CD8-positive, alpha-beta memory T cell (primary cell): Measurements from ENCODE around the gene PIEZO2. TPM values are rescaled to one million over a fixed set of nuclear protein-coding genes. Genes with fewer than 3 reads are reported as not detected.

Experiments used
- CTCF ChIA-PET: fragments of 350-600 bp; sonication (Branson Sonifier 250); formaldehyde crosslinking; loops from one replicate; lab custom pipeline; 2021; ENCODE audit warnings: antibody characterized with exemption; lab: Charles Lee
- POLR2A ChIA-PET: fragments of 350-600 bp; sonication (Branson Sonifier 250); formaldehyde crosslinking; loops from one replicate; lab custom pipeline; 2021; ENCODE audit warnings: antibody characterized with exemption; lab: Charles Lee
- DNase-seq, 5 donors: peaks; one replicate each; pipeline versions ENCODE4 v3.0.0 to v3.0.0-alpha.2; 2020 to 2022; ENCODE audit warnings: mixed read lengths in 1 of 5
- H3K27ac ChIP-seq: one replicate; pipeline ENCODE4 v1.7.0; 2013; ENCODE audit warnings: low read depth, mild to moderate bottlenecking, low read length, moderate library complexity
- H3K27me3 ChIP-seq: 2 replicates; pipeline ENCODE4 v1.7.0; 2013; ENCODE audit warnings: low read length, mild to moderate bottlenecking; ENCODE audit not compliant: insufficient read depth, poor library complexity, severe bottlenecking
- H3K36me3 ChIP-seq: 2 replicates; pipeline ENCODE4 v1.7.0; 2013; ENCODE audit warnings: mild to moderate bottlenecking, low read length, moderate library complexity; ENCODE audit not compliant: insufficient read depth
- H3K4me1 ChIP-seq: 2 replicates; pipeline ENCODE4 v1.7.0; 2013; ENCODE audit warnings: mild to moderate bottlenecking, low read length, moderate library complexity; ENCODE audit not compliant: insufficient read depth
- H3K4me3 ChIP-seq: 2 replicates; pipeline ENCODE4 v1.7.0; 2013; ENCODE audit warnings: mild to moderate bottlenecking, low read length
- H3K9me3 ChIP-seq: 2 replicates; pipeline ENCODE4 v1.7.0; 2013; ENCODE audit warnings: mild to moderate bottlenecking, low read length
- H3K27ac Mint-ChIP-seq, 8 donors: one replicate each; pipeline ENCODE4 v1.8.0; 2020 to 2021; ENCODE audit warnings: mixed read lengths in 8 of 8, mild to moderate bottlenecking in 6 of 8, inconsistent platforms in 3 of 8, moderate library complexity in 3 of 8
- H3K27me3 Mint-ChIP-seq, 2 donors: one replicate each; pipeline ENCODE4 v1.8.0; 2020 to 2021; ENCODE audit warnings: mixed read lengths in 2 of 2, mild to moderate bottlenecking in 1 of 2, moderate library complexity in 1 of 2
- H3K36me3 Mint-ChIP-seq, 3 donors: one replicate each; pipeline ENCODE4 v1.8.0; 2020 to 2021; ENCODE audit warnings: mixed read lengths in 3 of 3, inconsistent platforms in 1 of 3, mild to moderate bottlenecking in 1 of 3
- H3K4me1 Mint-ChIP-seq, 3 donors: one replicate each; pipeline ENCODE4 v1.8.0; 2020 to 2021; ENCODE audit warnings: mixed read lengths in 3 of 3, inconsistent platforms in 1 of 3, mild to moderate bottlenecking in 1 of 3
- H3K4me3 Mint-ChIP-seq, 7 donors: one replicate each; pipeline ENCODE4 v1.8.0; 2020 to 2021; ENCODE audit warnings: mixed read lengths in 7 of 7, mild to moderate bottlenecking in 6 of 7, moderate library complexity in 4 of 7, inconsistent platforms in 2 of 7
- H3K9me3 Mint-ChIP-seq, 5 donors: one replicate each; pipeline ENCODE4 v1.8.0; 2020 to 2022; ENCODE audit warnings: mixed read lengths in 5 of 5, mild to moderate bottlenecking in 3 of 5, moderate library complexity in 2 of 5, inconsistent platforms in 1 of 5
- polyA plus RNA-seq: library from polyadenylated mRNA; unstranded; fragments of 300-500 nt; fragmentation: Illumina TruSeq; gene quantifications from one replicate; pipeline ENCODE4 v1.2.3, GENCODE V29; 2021
- total RNA-seq, 2 experiments: library from RNA; stranded (reverse); gene quantifications; one replicate each; pipeline ENCODE4 v1.2.3, GENCODE V29; 2021

PIEZO2 gene
- total and polyA plus RNA-seq, 3 experiments from 2014 or later = not detected

DNA sequence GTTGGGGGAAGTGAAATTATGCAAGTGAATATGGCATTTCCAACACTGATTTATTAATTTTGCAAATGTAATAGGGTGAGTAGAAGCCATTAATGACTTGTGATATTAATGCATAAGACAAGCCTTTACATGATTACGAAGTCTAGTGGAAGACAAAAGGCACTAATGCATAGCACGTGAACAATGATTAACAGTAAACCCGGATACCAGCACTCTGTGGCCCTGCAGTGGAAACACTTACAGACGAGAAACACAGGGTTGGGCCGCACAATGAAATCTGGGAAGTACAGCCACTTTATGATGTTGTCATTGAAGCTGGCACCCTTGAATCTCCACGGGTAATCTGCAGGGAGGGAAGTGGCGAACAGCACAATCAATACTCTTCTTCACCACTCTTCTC, 390.1 kb downstream of the PIEZO2 start:
- Mint-ChIP-seq H3K4me3 (no peak overlapping the region), H3K4me1 (no peaks in the 10 kb centered on the region), H3K27me3 (no peaks in the 10 kb centered on the region), H3K9me3 (peaks cover 0 to 2% (median 0%) of the 10 kb centered on the region in 5 donors), H3K27ac (no peak overlapping the region), H3K36me3 (no peaks in the 10 kb centered on the region)
- H3K4me3 ChIP-seq = no peak overlapping the region
- no peaks in the 10 kb centered on the region for H3K27me3 ChIP-seq
- CTCF ChIA-PET = no interaction called here
- no peak for DNase-seq
- no peaks in the 10 kb centered on the region for H3K36me3 ChIP-seq
- H3K27ac ChIP-seq = no peak overlapping the region
- no peaks in the 10 kb centered on the region for H3K4me1 ChIP-seq
- H3K9me3 ChIP-seq = no peaks in the 10 kb centered on the region
- POLR2A ChIA-PET = no interaction called here

DNA sequence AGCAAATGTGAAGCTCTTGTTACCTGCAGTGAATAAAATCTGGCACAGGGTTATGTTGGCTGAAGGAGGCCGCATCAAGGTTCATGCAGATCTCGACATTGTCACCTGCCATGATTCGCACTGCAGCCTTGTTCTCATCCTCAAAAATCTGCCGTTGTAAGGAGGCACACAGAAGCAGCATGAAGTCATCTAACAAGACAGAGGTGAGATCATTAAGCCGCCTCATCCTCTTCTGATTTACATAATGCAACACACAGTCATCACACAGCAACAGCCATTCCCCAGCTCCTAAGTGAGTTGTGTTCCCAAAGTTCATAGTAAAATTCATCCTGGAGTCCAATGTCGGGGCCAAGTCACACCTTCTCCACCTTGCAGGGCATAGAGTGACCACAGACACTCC, 391.4 kb downstream of the PIEZO2 start:
- H3K36me3 ChIP-seq = no peaks in the 10 kb centered on the region
- POLR2A ChIA-PET = no interaction called here
- H3K27me3 ChIP-seq = no peaks in the 10 kb centered on the region
- H3K4me3 ChIP-seq = no peak overlapping the region
- H3K27me3 Mint-ChIP-seq = no peaks in the 10 kb centered on the region
- DNase-seq = no peak
- H3K9me3 ChIP-seq = no peaks in the 10 kb centered on the region
- CTCF ChIA-PET = no interaction called here
- H3K36me3 Mint-ChIP-seq = no peaks in the 10 kb centered on the region
- H3K27ac Mint-ChIP-seq = no peak overlapping the region
- no peaks in the 10 kb centered on the region for H3K4me1 Mint-ChIP-seq
- no peaks in the 10 kb centered on the region for H3K4me1 ChIP-seq
- peaks cover 0 to under 1% (median 0%) of the 10 kb centered on the region in 5 donors for H3K9me3 Mint-ChIP-seq
- no peak overlapping the region for H3K4me3 Mint-ChIP-seq
- H3K27ac ChIP-seq = no peak overlapping the region

DNA sequence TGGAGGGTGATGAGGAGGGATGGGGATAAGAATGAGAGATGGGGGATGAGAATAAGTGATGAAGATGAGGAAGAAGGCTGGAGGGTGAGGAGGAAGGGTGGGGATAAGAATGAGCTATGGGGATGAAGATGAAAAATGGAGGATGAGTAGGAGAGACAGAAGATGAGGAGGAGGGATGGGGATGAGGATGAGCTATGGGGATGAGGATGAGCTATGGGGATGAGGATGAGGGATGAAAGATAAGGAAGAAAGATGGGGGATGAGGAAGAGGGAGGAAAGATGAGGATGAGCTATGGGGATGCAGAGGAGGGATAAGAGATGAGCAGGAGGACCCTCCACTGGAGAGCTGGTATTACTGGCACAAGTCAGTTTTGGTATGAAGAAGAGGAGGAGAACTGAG, 392.0 kb downstream of the PIEZO2 start:
- no peak overlapping the region for H3K27ac ChIP-seq
- no peaks in the 10 kb centered on the region for H3K4me1 Mint-ChIP-seq
- H3K27me3 ChIP-seq = no peaks in the 10 kb centered on the region
- H3K36me3 Mint-ChIP-seq = no peaks in the 10 kb centered on the region
- no peak overlapping the region for H3K4me3 Mint-ChIP-seq
- H3K27me3 Mint-ChIP-seq = no peaks in the 10 kb centered on the region
- H3K27ac Mint-ChIP-seq = no peak overlapping the region
- no peak overlapping the region for H3K4me3 ChIP-seq
- no peaks in the 10 kb centered on the region for H3K4me1 ChIP-seq
- CTCF ChIA-PET = no interaction called here
- no peaks in the 10 kb centered on the region for H3K9me3 Mint-ChIP-seq
- no peaks in the 10 kb centered on the region for H3K9me3 ChIP-seq
- POLR2A ChIA-PET = no interaction called here
- DNase-seq = no peak
- no peaks in the 10 kb centered on the region for H3K36me3 ChIP-seq

DNA sequence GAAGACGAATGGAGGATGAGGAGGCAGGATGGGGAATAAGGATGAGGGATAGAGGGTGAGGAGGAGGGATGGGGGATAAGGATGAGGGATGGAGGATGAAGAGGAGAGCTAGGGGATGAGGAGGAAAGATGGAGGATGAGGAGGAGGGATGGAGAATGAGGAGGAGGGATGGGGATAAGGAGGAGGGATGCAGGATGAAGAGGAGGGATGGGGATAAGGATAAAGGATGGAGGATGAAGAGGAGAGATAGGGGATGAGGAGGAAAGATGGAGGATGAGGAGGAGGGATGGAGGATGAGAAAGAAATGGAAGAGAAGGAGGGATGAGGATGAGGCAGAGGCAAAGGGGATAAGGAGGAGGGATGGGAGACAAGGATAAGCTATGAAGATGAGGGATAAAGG, 393.5 kb downstream of the PIEZO2 start:
- POLR2A ChIA-PET = no interaction called here
- H3K27ac ChIP-seq = no peak overlapping the region
- H3K4me1 ChIP-seq = no peaks in the 10 kb centered on the region
- Mint-ChIP-seq H3K36me3 (no peaks in the 10 kb centered on the region), H3K4me3 (no peak overlapping the region), H3K9me3 (peaks cover 0 to 2% (median 0%) of the 10 kb centered on the region in 5 donors), H3K4me1 (no peaks in the 10 kb centered on the region), H3K27ac (no peak overlapping the region), H3K27me3 (no peaks in the 10 kb centered on the region)
- H3K9me3 ChIP-seq = no peaks in the 10 kb centered on the region
- no peaks in the 10 kb centered on the region for H3K27me3 ChIP-seq
- no peak for DNase-seq
- CTCF ChIA-PET = no interaction called here
- no peaks in the 10 kb centered on the region for H3K36me3 ChIP-seq
- no peak overlapping the region for H3K4me3 ChIP-seq

DNA sequence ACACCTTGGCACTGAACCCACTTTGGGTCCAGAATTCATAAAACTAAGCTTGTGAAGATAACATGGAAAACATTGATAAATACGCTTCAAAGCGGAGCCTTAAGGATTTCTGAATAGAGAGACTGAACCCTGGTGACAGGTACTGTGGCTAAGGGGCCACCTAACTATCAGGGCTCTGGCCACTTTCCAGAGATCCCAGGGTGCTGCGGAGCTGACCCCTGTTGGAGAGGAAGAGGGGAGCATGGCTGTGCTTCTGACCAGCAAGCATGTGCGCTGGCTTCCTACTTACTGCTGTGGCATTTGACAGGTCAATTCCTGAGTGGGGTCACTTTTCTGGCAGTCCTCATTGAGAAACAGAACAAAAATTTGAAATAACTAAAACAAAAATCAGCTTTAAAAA, 395.2 kb downstream of the PIEZO2 start:
- no peak for DNase-seq
- Histone ChIP-seq H3K4me1 (no peaks in the 10 kb centered on the region), H3K4me3 (no peak overlapping the region), H3K36me3 (no peaks in the 10 kb centered on the region), H3K27ac (no peak overlapping the region), H3K9me3 (no peaks in the 10 kb centered on the region), H3K27me3 (no peaks in the 10 kb centered on the region)
- peaks cover 0 to 2% (median 0%) of the 10 kb centered on the region in 5 donors for H3K9me3 Mint-ChIP-seq
- peaks cover 0 to 3% of the 10 kb centered on the region in 2 donors for H3K27me3 Mint-ChIP-seq
- ChIA-PET POLR2A (no interaction called here), CTCF (no interaction called here)
- H3K4me3 Mint-ChIP-seq = no peak overlapping the region
- no peaks in the 10 kb centered on the region for H3K4me1 Mint-ChIP-seq
- H3K36me3 Mint-ChIP-seq = no peaks in the 10 kb centered on the region
- H3K27ac Mint-ChIP-seq = no peak overlapping the region

DNA sequence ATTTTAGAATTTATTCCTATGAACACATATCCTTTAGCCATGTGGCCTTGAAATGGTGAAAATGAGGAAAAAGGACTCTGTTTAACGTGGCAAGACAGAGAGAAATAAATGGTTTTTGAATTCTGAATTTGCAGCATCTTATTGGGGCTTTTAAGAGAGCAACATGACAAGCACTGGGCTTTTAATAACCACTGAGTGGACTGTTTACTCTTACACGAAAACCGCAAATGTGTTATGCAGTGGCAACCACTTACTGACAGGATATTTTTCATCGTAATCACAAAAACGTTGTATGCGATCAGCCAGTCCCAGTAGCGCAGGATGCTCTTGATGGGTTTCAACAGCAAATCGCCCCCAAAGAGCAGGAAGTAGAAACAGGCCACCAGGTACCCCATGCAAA, 397.0 kb downstream of the PIEZO2 start:
- Histone ChIP-seq H3K4me3 (no peak overlapping the region), H3K36me3 (no peaks in the 10 kb centered on the region), H3K9me3 (no peaks in the 10 kb centered on the region), H3K27ac (no peak overlapping the region), H3K4me1 (no peaks in the 10 kb centered on the region), H3K27me3 (no peaks in the 10 kb centered on the region)
- Mint-ChIP-seq H3K27me3 (peaks cover 0 to 3% of the 10 kb centered on the region in 2 donors), H3K4me3 (no peak overlapping the region), H3K36me3 (no peaks in the 10 kb centered on the region), H3K9me3 (peaks cover 0 to 4% (median 0%) of the 10 kb centered on the region in 5 donors), H3K4me1 (no peaks in the 10 kb centered on the region), H3K27ac (no peak overlapping the region)
- no peak for DNase-seq
- CTCF ChIA-PET = no interaction called here
- POLR2A ChIA-PET = no interaction called here

DNA sequence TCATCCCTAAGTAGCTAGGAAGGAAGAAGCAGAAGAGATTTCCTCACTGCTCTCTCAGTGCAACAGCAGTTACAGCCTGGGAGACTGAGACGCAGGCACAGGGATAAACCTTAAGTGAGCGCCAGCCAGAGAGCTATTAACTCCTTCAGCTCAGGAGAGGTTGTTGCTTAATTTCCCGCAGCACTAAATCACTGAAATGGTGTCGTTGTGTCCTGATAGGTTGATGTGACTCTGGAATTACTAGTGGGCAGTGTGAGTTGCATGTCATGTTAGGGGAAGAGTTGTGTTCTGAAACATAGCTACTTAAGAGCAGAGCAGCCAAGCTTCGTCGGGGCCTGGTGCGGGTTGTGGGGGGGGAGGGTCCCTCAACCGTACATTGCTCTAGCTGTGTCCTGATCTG, 397.7 kb downstream of the PIEZO2 start:
- Histone ChIP-seq H3K9me3 (no peaks in the 10 kb centered on the region), H3K4me3 (no peak overlapping the region), H3K27me3 (no peaks in the 10 kb centered on the region), H3K4me1 (no peaks in the 10 kb centered on the region), H3K36me3 (no peaks in the 10 kb centered on the region), H3K27ac (no peak overlapping the region)
- ChIA-PET POLR2A (no interaction called here), CTCF (no interaction called here)
- H3K36me3 Mint-ChIP-seq = no peaks in the 10 kb centered on the region
- no peak for DNase-seq
- no peaks in the 10 kb centered on the region for H3K4me1 Mint-ChIP-seq
- H3K4me3 Mint-ChIP-seq = no peak overlapping the region
- no peak overlapping the region for H3K27ac Mint-ChIP-seq
- H3K27me3 Mint-ChIP-seq = peaks cover 0 to 3% of the 10 kb centered on the region in 2 donors
- H3K9me3 Mint-ChIP-seq = peaks cover 0 to 4% (median 0%) of the 10 kb centered on the region in 5 donors

DNA sequence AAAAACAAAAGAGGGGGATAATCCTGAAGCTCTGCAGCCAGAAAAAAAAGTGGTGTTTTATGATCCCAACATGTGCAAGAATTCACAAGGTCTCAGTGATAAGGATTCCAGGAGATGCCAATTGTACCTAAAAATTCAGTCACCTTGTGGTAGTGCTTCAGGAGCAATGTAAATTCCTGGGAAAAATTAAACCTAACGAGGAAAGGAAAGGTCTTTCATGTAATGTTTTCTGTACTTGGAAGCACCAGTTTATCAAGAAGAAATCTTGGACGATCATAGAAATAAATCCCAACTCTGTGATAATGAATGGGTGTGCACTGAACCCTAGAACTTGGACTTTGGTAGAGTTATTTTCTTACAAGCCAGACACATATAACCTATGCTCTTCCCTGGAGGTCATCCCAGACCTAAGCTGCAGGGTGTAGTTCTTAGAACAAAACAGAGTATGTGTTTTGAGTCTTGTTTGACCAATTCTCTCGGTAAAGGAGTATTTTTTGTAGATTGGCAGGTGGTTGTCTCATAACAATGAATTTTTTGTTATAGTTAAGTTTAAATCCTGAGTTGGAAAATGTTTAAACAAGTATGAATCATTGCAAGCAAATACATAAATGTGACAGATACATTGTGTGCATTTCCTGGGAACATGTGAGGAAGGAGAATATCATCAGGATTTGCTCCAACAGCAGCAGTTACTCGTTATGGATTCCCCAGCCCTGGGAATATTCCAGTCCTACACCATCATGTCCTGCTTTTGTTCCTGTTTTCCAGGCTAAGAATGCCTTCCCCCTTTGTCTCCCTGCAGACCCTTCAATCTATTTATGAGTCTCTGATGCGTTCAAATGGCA, 399.0 kb downstream of the PIEZO2 start:
- Histone ChIP-seq H3K4me3 (no peak overlapping the region), H3K4me1 (no peaks in the 10 kb centered on the region), H3K9me3 (no peaks in the 10 kb centered on the region), H3K27ac (no peak overlapping the region), H3K36me3 (no peaks in the 10 kb centered on the region), H3K27me3 (no peaks in the 10 kb centered on the region)
- ChIA-PET POLR2A (no interaction called here), CTCF (no interaction called here)
- Mint-ChIP-seq H3K36me3 (no peaks in the 10 kb centered on the region), H3K27ac (no peak overlapping the region), H3K4me3 (no peak overlapping the region), H3K27me3 (peaks cover 0 to 3% of the 10 kb centered on the region in 2 donors), H3K9me3 (peaks cover 0 to 4% (median 0%) of the 10 kb centered on the region in 5 donors), H3K4me1 (no peaks in the 10 kb centered on the region)
- no peak for DNase-seq
